ENCODE results near the gene LRRC4C.

GRCh38 chr11:41479179-41479578, 19.7 kb upstream of the LRRC4C start:
- TF ChIP-seq, protein P1, sequence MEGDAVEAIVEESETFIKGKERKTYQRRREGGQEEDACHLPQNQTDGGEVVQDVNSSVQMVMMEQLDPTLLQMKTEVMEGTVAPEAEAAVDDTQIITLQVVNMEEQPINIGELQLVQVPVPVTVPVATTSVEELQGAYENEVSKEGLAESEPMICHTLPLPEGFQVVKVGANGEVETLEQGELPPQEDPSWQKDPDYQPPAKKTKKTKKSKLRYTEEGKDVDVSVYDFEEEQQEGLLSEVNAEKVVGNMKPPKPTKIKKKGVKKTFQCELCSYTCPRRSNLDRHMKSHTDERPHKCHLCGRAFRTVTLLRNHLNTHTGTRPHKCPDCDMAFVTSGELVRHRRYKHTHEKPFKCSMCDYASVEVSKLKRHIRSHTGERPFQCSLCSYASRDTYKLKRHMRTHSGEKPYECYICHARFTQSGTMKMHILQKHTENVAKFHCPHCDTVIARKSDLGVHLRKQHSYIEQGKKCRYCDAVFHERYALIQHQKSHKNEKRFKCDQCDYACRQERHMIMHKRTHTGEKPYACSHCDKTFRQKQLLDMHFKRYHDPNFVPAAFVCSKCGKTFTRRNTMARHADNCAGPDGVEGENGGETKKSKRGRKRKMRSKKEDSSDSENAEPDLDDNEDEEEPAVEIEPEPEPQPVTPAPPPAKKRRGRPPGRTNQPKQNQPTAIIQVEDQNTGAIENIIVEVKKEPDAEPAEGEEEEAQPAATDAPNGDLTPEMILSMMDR (IDR thresholded peaks at IDR 0.05; ENCODE audit: extremely low read depth in 1 of 2, insufficient read depth in 1 of 2, low read depth in 1 of 2, low read length in 2 of 2) = no peak
- no peak for TF ChIP-seq POLR2AphosphoS5 (IDR thresholded peaks at IDR 0.05; ENCODE audit: insufficient read depth, low read depth, low read length)
- TF ChIP-seq, protein P2, sequence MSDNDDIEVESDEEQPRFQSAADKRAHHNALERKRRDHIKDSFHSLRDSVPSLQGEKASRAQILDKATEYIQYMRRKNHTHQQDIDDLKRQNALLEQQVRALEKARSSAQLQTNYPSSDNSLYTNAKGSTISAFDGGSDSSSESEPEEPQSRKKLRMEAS (IDR thresholded peaks at IDR 0.05; ENCODE audit: insufficient read depth, insufficient read length) = no peak
- TF ChIP-seq POLR2A (IDR thresholded peaks at IDR 0.05; ENCODE audit: low read depth, low read length) = no peak
- TF ChIP-seq JUN (IDR thresholded peaks at IDR 0.05; ENCODE audit: borderline replicate concordance, insufficient read depth, insufficient read length, low read depth) = no peak
- TF ChIP-seq EZH2 (IDR thresholded peaks at IDR 0.05; ENCODE audit: borderline replicate concordance, low read depth, low read length, severe bottlenecking) = no peak
- TF ChIP-seq FOS (IDR thresholded peaks at IDR 0.05; ENCODE audit: borderline replicate concordance, insufficient read depth, low read length) = no peak
- no peak for TF ChIP-seq GATA2 (IDR thresholded peaks at IDR 0.05; ENCODE audit: insufficient read depth, insufficient read length, low read depth, low read length)

Measured in endothelial cell of umbilical vein (primary cell).